ENCODE measurements around the gene CYP26A1. TPM values are rescaled to one million over a fixed set of nuclear protein-coding genes. Genes with fewer than 3 reads are reported as not detected.

CYP26A1 gene
- total and polyA plus RNA-seq, 2 donors: 1.2 to 7.8 TPM

DNA sequence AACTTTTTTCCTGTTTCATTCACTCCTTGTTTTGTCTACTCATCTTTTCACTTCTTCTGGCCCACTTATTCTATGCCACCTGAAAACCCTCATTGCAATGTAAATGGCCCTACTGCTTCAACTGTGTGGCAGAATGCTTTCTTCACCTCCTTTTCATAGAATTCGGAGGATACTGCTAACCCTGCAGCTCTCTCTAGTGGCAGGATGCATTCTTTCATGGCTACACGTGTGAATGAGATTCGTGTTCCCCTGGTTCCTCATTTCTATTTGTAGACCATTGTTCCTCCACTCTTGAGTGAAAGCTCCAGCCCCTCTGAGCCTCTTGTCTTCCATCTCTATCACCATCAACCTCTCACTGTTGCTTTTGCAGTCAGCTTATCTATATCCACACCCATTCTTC is 34.0 kb upstream of the CYP26A1 start:
- H3K27ac ChIP-seq (ENCODE audit: low read depth in 1 of 2, low read length in 1 of 2): no peak overlapping the region
- H3K9me3 ChIP-seq (ENCODE audit: control insufficient read depth in 2 of 2, insufficient read depth in 1 of 2, low read length in 1 of 2): no peaks in the 10 kb centered on the region
- H3K4me3 ChIP-seq (ENCODE audit: low read length in 2 of 2): no peak overlapping the region
- H3K4me1 ChIP-seq (ENCODE audit: control insufficient read depth in 2 of 2, insufficient read depth in 2 of 2, low read length in 2 of 2): no peaks in the 10 kb centered on the region
- no peaks in the 10 kb centered on the region for H3K27me3 ChIP-seq (ENCODE audit: control insufficient read depth in 2 of 2, insufficient read depth in 1 of 2, low read length in 1 of 2)
- H3K36me3 ChIP-seq (ENCODE audit: control insufficient read depth in 2 of 2, insufficient read depth in 2 of 2, low read length in 1 of 2): no peaks in the 10 kb centered on the region
- WGBS: 11% methylated on average over 3 of the region's 3 CpGs
- DNase-seq (ENCODE audit: low read depth in 6 of 9, low spot score in 9 of 9): peak in 2 of 9 donors; percentile 15 to 33

DNA sequence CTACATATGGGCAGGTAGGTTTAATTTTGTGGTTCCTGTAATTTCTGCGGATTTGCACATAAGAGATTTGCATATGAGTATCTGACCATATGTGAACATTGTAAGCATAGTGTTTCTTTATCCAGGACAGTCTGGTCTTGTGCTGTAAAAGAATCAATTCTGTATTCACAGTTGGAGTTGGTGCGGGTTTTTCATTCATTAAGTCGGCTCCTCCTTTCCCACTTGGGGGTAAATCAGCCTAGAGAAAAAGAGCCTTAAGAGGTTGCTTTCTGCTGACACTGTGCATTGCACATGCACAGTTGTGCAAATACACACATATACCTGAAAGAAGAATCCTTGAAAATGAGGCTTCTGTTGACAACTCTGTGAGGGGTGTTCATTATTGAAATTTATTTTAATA is 19.2 kb upstream of the CYP26A1 start:
- Histone ChIP-seq H3K27me3 (ENCODE audit: control insufficient read depth in 2 of 2, insufficient read depth in 1 of 2, low read length in 1 of 2) (peaks cover 0 to under 1% of the 10 kb centered on the region in 2 donors), H3K27ac (ENCODE audit: low read depth in 1 of 2, low read length in 1 of 2) (no peak overlapping the region), H3K4me1 (ENCODE audit: control insufficient read depth in 2 of 2, insufficient read depth in 2 of 2, low read length in 2 of 2) (no peaks in the 10 kb centered on the region), H3K9me3 (ENCODE audit: control insufficient read depth in 2 of 2, insufficient read depth in 1 of 2, low read length in 1 of 2) (no peaks in the 10 kb centered on the region), H3K36me3 (ENCODE audit: control insufficient read depth in 2 of 2, insufficient read depth in 2 of 2, low read length in 1 of 2) (no peaks in the 10 kb centered on the region), H3K4me3 (ENCODE audit: low read length in 2 of 2) (no peak overlapping the region)
- no peak for DNase-seq (ENCODE audit: low read depth in 6 of 9, low spot score in 9 of 9)
- 97% methylated on average over 3 of the region's 3 CpGs for WGBS

DNA sequence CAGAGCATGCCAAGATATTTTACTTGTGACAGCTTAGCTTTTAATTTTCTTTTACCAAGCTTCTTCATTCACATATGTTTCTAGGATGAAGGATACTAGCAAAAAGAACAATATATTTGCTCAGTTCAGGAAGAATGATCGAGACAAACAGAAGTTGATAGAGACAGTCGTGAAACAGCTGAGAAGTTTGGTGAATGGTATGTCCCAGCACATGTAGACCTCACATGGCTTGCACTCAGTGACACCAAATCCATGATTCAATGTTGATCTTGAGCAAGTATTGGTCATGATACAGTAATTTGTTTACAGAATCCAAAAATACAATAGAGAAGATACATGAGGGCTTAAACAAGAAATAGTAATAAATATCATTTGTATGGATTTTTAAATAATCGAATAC is 15.6 kb upstream of the CYP26A1 start:
- no peak overlapping the region for H3K4me3 ChIP-seq (ENCODE audit: low read length in 2 of 2)
- peaks cover 9 to 14% of the 10 kb centered on the region in 2 donors for H3K4me1 ChIP-seq (ENCODE audit: control insufficient read depth in 2 of 2, insufficient read depth in 2 of 2, low read length in 2 of 2)
- H3K27ac ChIP-seq (ENCODE audit: low read depth in 1 of 2, low read length in 1 of 2): no peak overlapping the region
- DNase-seq (ENCODE audit: low read depth in 6 of 9, low spot score in 9 of 9): no peak
- H3K36me3 ChIP-seq (ENCODE audit: control insufficient read depth in 2 of 2, insufficient read depth in 2 of 2, low read length in 1 of 2): no peaks in the 10 kb centered on the region
- peaks cover 0 to 1% of the 10 kb centered on the region in 2 donors for H3K9me3 ChIP-seq (ENCODE audit: control insufficient read depth in 2 of 2, insufficient read depth in 1 of 2, low read length in 1 of 2)
- 98% methylated on average over 3 of the region's 3 CpGs for WGBS
- peaks cover 36 to 37% of the 10 kb centered on the region in 2 donors for H3K27me3 ChIP-seq (ENCODE audit: control insufficient read depth in 2 of 2, insufficient read depth in 1 of 2, low read length in 1 of 2)

DNA sequence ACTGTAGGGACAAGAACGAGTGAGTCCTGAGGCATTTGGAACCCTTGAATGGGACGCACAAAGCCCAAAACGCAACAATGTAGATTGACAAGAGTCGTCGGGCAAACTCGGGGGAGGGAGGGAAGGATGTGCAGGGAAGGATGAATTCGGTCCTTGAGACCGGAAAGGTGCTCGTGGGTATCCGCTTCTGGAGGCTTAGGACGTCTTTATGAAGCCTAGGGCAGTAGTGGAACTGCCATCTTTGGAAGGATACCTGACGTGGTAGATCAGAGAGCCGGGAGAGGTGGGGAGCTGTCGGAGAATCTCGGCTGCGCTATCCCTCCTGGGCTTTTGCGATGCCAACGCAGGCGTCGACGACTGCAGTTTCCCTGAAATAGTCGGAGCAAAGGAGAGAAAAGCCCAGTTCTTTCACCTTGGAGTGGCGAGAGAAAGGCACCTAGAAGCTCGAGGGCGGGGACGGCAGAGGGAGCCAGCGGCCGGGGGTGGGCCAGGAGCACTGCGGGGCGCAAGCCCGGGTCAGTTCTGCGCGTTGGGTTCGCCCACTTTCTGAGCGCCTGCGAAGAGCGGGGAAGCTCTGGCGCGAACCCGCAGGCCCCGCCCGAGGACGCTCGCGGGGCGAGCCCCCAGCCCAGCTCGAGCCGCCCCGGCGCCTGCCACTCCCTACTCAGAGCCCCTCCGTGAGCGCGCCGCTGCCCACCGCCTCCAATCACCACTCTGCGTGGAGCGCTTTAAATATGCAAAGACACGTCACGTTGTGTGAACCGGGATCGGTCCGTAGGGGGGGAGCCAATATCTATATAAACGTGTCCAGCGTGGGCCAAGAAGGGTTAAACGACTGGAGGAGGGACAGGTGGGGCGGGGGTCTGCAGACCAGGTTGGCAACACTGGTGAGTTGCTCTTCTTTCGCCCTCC is 13.5 kb upstream of the CYP26A1 start, which contains the start of gene CYP26C1:
CYP26C1 (plus strand) TSS at position 824 of the 912 bp plus-strand sequence. CDS start 466 bp downstream, outside the sequence.
- Histone ChIP-seq H3K9me3 (ENCODE audit: control insufficient read depth in 2 of 2, insufficient read depth in 1 of 2, low read length in 1 of 2) (peaks cover 0 to 1% of the 10 kb centered on the region in 2 donors), H3K4me3 (ENCODE audit: low read length in 2 of 2) (no peak within 1 kb of the TSS), H3K27ac (ENCODE audit: low read depth in 1 of 2, low read length in 1 of 2) (no peak within 1 kb of the TSS), H3K36me3 (ENCODE audit: control insufficient read depth in 2 of 2, insufficient read depth in 2 of 2, low read length in 1 of 2) (no peaks in the 10 kb centered on the region), H3K4me1 (ENCODE audit: control insufficient read depth in 2 of 2, insufficient read depth in 2 of 2, low read length in 2 of 2) (peaks cover 9 to 14% of the 10 kb centered on the region in 2 donors), H3K27me3 (ENCODE audit: control insufficient read depth in 2 of 2, insufficient read depth in 1 of 2, low read length in 1 of 2) (peaks cover 56 to 58% of the 10 kb centered on the region in 2 donors)
- WGBS: 42% methylated on average over 67 of the region's 67 CpGs
- DNase-seq (ENCODE audit: low read depth in 6 of 9, low spot score in 9 of 9): no peak

DNA sequence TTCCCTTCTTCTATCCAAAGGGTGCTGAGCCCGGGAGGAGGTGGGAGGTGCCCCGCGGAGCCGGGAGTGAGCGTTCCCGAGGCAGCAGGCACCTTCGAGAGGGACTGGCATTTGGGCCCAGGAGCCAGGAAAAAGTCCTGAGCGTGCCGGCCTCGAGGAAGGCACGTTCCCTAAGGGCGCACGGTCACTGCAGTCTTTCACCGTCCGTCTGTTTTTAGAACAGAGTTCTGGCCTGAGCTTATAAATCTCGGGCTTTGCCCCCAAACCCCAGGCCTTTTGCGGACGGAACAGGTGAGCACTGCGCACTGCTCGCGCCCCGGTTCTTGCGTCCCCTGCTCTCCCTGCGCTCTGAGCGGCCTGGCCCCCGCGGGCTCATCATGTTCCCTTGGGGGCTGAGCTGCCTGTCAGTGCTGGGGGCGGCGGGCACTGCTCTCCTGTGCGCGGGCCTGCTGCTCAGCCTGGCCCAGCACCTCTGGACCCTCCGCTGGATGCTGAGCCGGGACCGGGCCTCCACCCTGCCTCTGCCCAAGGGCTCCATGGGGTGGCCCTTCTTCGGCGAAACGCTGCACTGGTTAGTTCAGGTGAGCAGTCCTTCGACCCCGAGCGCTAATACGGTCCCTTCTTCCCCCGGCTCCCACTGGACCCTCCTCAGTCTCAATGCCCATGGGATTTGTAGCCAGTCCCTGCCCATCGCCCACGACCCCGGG is 12.7 kb upstream of the CYP26A1 start:
- 36% methylated on average over 45 of the region's 45 CpGs for WGBS

DNA sequence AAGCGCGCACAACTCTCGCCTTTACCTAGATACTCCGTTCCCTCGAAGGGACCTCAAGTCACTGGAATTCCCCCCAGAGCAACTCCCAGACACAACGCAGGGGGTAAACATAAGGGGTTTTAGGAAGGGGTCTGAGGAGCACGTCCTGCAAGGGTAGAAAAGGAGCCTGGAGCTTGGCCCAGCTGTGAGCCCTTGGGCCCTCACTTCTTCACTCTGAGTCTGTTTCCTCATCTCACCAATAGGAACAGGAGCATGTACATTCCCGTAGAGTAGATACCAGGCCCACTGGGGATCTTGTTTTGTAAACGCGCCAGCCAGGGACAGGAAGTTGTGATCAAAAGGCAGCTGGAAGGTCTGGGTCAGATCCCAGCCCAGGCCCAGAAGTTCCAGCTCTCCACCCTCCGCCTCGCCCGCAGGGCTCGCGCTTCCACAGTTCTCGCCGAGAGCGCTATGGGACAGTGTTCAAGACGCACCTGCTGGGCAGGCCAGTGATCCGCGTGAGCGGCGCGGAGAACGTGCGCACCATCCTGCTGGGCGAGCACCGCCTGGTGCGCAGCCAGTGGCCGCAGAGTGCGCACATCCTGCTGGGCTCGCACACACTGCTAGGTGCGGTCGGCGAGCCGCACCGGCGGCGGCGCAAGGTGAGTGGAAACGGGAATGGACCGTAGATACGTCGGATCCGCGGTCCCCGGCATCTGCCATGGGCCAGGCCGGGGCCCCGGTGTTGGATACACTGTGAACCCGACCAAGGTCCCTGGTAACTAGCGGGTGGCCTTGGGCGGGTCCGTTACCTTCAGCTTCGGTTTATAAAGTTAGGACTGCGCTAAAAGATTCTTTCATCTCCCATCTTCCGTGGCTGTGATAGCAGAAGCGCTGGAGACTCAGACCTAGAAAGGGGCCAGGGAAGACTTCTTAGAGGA is 11.8 kb upstream of the CYP26A1 start:
- no peak for DNase-seq (ENCODE audit: low read depth in 6 of 9, low spot score in 9 of 9)
- Histone ChIP-seq H3K27ac (ENCODE audit: low read depth in 1 of 2, low read length in 1 of 2) (no peak overlapping the region), H3K27me3 (ENCODE audit: control insufficient read depth in 2 of 2, insufficient read depth in 1 of 2, low read length in 1 of 2) (peaks cover 72 to 74% of the 10 kb centered on the region in 2 donors), H3K4me3 (ENCODE audit: low read length in 2 of 2) (no peak overlapping the region), H3K36me3 (ENCODE audit: control insufficient read depth in 2 of 2, insufficient read depth in 2 of 2, low read length in 1 of 2) (no peaks in the 10 kb centered on the region), H3K9me3 (ENCODE audit: control insufficient read depth in 2 of 2, insufficient read depth in 1 of 2, low read length in 1 of 2) (peaks cover 0 to 1% of the 10 kb centered on the region in 2 donors), H3K4me1 (ENCODE audit: control insufficient read depth in 2 of 2, insufficient read depth in 2 of 2, low read length in 2 of 2) (peaks cover 9 to 14% of the 10 kb centered on the region in 2 donors)
- 8% methylated on average over 57 of the region's 57 CpGs for WGBS

More for the DNA sequence above, 12.7 kb upstream of the CYP26A1 start:
- no peak overlapping the region for H3K27ac ChIP-seq (ENCODE audit: low read depth in 1 of 2, low read length in 1 of 2)
- no peak for DNase-seq (ENCODE audit: low read depth in 6 of 9, low spot score in 9 of 9)
- peaks cover 9 to 14% of the 10 kb centered on the region in 2 donors for H3K4me1 ChIP-seq (ENCODE audit: control insufficient read depth in 2 of 2, insufficient read depth in 2 of 2, low read length in 2 of 2)
- no peaks in the 10 kb centered on the region for H3K36me3 ChIP-seq (ENCODE audit: control insufficient read depth in 2 of 2, insufficient read depth in 2 of 2, low read length in 1 of 2)
- peaks cover 64 to 66% of the 10 kb centered on the region in 2 donors for H3K27me3 ChIP-seq (ENCODE audit: control insufficient read depth in 2 of 2, insufficient read depth in 1 of 2, low read length in 1 of 2)
- peaks cover 0 to 1% of the 10 kb centered on the region in 2 donors for H3K9me3 ChIP-seq (ENCODE audit: control insufficient read depth in 2 of 2, insufficient read depth in 1 of 2, low read length in 1 of 2)
- H3K4me3 ChIP-seq (ENCODE audit: low read length in 2 of 2): no peak overlapping the region

DNA sequence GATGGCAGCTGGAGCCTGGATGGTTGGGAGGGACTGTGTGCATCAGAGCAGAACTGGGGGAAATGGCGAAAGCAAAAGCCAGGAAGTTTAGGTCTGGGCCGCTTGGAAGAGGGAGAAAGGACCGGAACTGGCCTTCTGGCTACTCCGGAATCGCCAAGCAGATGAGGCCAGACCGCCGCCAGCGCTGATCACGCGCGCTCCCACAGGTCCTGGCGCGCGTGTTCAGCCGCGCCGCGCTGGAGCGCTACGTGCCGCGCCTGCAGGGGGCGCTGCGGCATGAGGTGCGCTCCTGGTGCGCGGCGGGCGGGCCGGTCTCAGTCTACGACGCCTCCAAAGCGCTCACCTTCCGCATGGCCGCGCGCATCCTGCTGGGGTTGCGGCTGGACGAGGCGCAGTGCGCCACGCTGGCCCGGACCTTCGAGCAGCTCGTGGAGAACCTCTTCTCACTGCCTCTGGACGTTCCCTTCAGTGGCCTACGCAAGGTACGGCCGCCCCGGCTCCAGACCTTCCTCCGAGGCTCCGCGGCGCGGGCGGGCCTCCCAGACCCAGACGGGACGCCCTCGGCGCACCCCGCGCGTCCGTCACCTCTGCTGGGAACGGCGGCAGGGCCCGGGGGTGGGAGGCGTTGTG is 11.1 kb upstream of the CYP26A1 start:
- Histone ChIP-seq H3K27ac (ENCODE audit: low read depth in 1 of 2, low read length in 1 of 2) (no peak overlapping the region), H3K4me1 (ENCODE audit: control insufficient read depth in 2 of 2, insufficient read depth in 2 of 2, low read length in 2 of 2) (peaks cover 9 to 14% of the 10 kb centered on the region in 2 donors), H3K27me3 (ENCODE audit: control insufficient read depth in 2 of 2, insufficient read depth in 1 of 2, low read length in 1 of 2) (peaks cover 80 to 82% of the 10 kb centered on the region in 2 donors), H3K36me3 (ENCODE audit: control insufficient read depth in 2 of 2, insufficient read depth in 2 of 2, low read length in 1 of 2) (no peaks in the 10 kb centered on the region), H3K9me3 (ENCODE audit: control insufficient read depth in 2 of 2, insufficient read depth in 1 of 2, low read length in 1 of 2) (peaks cover 0 to 1% of the 10 kb centered on the region in 2 donors), H3K4me3 (ENCODE audit: low read length in 2 of 2) (no peak overlapping the region)
- WGBS: 2% methylated on average over 68 of the region's 68 CpGs
- peak in 5 of 9 donors; percentile 9 to 59 (median 39) for DNase-seq (ENCODE audit: low read depth in 6 of 9, low spot score in 9 of 9)
